GM04504 (cell line): ENCODE results near the gene CDK10.

Source experiments
- DNase-seq: peaks from one replicate; pipeline ENCODE4 v3.0.0-alpha.2; 2012; ENCODE audit warnings: low read depth

The CDK10 gene

DNA sequence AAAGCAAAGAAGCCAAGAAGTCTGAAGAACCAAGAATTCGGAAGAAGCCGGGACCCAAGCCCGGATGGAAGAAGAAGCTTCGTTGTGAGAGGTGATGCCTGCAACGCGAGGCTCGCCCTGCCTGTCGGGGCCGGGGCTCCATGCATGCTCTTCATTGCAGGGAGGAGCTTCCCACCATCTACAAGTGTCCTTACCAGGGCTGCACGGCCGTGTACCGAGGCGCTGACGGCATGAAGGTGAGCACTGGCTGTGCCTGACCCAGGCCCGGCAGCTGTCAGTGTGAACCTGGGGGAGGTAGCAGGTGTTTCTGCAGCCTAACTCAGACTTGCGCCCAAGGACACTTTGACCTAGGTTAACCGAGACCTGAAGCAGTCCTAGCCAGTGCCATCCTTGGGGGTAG, 46.8 kb downstream of the CDK10 start:
- DNase-seq: no peak

DNA sequence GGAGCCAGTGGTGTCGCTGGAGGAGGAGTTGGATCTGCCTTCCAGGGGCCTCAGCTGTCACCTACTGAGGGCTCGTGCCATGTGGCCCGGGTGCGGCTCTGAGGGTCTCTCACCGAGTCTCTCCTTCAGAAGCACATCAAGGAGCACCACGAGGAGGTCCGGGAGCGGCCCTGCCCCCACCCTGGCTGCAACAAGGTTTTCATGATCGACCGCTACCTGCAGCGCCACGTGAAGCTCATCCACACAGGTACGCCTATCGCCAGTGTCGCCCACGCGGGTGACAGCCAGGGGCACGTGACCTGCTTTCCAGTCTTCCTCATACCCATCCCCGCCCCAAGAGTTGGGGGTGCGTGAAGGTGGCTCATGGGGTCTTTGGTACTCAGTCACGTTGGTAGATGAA, 47.3 kb downstream of the CDK10 start:
- no peak for DNase-seq

GRCh38 chr16:89736554-89736953, 50.1 kb downstream of the CDK10 start:
- DNase-seq: no peak

DNA sequence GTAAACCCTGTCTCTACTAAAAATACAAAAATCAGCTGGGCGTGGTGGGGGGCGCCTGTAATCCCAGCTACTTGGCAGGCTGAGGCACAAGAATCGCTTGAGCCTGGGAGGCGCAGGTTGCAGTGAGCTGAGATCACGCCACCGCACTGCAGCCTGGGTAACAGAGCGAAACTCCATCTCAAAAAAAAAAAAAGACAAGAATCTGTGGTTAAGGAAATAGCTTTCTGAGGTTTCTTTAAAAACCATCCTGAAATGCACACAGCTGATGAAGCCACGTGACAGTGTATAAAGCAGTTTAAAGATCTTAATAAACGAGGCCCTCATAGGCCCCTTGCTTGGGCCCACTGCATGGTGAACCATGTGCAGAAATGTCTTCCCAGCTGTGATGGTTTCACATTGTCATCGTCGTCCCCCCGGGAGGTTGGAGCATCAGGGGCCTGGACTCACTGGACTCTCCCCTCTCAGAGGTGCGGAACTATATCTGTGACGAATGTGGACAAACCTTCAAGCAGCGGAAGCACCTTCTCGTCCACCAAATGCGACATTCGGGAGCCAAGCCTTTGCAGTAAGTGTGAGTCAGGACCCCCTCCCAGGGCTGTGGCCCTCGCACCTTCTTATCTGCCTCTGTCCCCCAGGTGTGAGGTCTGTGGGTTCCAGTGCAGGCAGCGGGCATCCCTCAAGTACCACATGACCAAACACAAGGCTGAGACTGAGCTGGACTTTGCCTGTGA, 51.0 kb downstream of the CDK10 start:
- DNase-seq: no peak

- no peak for DNase-seq
Measured at GRCh38 chr16:89738072-89738377, 51.5 kb downstream of the CDK10 start.

GRCh38 chr16:89738538-89739317, 52.2 kb downstream of the CDK10 start:
- no peak for DNase-seq

DNA sequence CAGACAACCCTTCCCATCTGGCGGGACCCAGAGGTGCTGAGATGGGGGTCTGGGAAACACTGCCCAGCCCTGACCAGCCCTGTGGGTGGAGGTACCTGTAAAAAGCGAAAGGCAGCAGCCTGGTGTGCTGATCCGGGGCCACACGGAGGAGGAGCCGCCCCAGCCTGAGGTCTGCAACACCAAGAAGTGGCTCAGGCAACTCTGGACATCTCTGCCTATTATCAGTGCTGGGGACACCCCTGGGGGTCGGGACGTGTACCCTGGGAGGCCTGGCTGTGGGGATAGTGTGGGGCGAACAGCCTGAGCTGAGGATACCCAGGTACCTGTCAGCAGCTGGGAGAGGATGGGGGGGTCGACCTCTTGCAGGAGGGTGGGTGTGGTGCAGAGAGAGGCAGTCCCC, 52.9 kb downstream of the CDK10 start:
- DNase-seq: no peak

GRCh38 chr16:89741342-89742014, 55.0 kb downstream of the CDK10 start:
- DNase-seq: no peak

DNA sequence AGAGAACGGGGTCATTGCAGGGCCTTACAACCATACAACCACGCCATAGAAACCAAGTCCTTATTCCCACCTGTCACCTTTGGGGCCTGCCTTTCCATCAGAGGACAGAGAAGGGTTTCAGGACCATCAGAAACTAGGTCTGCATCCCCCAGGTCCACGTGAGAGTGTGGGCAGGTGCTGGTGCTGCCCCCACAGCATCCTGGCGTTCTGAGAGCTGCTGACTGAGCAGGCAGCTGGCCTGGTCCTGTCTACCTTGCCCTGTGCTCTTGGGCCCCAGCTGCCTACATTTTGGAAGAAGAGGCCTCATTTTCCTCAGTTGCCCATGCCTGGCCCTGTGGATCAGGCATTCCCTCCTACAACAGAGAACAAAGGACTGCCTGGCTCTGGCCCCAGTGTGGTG, 56.5 kb downstream of the CDK10 start:
- no peak for DNase-seq

DNA sequence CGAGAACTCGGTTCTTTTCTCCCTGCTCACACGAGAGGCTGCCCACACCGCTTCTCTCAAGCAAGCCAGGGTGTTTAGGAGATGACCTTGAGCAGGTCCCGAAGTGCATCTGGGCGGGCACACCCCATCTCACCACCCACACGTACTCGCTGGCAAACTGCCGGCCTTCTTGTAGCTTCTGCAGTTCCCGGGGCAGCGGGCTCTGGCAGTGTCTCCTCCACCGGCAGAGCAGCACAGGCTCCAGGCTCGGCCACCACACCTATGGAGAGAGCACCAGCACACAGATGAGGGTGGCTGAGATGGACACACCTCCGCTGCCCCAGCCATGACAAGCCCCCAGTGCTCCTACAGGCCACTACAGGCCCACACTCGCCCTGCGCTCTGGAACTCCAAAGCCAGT, 58.3 kb downstream of the CDK10 start:
- no peak for DNase-seq
